DMS79 treated with DMSO at 0.1 percent for 48 hours (cell line): ENCODE measurements around the gene FOXP1.

Source experiments
- DNase-seq: peaks from one replicate; lab custom pipeline; 2025; lab: John Stamatoyannopoulos, UW

FOXP1 gene

DNA sequence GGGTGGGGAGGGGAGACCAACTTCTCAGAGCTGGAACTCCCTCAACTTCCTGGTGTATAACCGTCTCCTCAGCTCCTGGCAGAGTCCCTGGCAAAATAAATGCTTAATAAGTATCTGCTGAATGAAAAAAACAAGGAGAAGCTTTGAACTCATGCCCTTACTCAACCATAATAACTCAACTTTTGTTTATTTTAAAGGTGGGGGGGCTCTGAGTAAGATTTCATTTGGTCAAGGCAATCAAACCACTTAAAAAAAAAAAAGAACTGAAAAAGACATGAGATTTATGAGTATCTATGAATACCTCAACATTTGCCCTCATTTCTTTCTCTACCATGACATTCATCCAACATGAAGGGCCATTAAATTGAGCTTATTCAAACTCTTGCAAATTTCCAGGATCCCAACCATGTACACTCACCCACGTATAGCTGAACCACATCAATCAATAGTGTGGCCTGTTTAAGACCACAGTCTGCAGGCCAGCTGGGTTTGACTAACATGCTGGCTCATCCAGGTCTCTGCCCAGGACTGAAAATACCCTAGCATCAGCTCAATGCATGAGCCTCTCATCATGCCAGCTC is 157.9 kb downstream of the FOXP1 start:
- no peak for DNase-seq

DNA sequence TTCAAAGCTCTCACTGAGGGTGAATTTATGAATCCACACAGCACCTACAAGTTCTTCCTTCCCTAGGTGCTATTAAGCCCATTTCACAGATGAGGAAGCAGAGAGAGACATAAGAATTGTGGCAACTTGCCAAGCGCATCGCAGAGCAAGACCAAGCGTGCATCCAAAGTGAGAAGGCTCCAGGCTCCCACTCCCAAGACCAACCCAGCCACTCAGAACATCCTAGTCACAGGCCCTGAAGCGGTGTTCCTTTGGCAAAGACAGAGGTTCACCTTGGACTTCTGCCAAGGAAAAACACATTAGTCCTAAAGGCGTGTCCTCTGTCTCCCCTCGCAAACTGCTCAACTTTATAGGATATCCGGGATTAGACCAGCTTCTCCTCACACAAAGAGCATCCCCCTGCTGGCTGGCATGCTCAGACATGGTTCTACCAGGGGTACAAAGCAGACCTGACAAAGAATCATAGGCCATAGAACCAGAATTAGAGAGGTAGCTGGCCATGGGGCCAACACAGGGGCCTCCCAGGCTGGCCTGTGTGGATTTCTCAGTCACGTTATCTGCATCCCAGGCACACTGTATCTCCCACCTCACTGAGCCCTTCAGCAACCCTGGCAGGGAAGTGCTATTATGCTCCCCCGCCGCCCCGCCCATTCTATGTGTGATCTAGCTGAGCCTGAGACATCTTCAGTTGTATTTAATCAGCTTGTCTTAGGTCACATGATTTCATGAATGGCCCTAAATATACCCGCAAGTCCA is 160.2 kb downstream of the FOXP1 start:
- DNase-seq, result peak; percentile 34

DNA sequence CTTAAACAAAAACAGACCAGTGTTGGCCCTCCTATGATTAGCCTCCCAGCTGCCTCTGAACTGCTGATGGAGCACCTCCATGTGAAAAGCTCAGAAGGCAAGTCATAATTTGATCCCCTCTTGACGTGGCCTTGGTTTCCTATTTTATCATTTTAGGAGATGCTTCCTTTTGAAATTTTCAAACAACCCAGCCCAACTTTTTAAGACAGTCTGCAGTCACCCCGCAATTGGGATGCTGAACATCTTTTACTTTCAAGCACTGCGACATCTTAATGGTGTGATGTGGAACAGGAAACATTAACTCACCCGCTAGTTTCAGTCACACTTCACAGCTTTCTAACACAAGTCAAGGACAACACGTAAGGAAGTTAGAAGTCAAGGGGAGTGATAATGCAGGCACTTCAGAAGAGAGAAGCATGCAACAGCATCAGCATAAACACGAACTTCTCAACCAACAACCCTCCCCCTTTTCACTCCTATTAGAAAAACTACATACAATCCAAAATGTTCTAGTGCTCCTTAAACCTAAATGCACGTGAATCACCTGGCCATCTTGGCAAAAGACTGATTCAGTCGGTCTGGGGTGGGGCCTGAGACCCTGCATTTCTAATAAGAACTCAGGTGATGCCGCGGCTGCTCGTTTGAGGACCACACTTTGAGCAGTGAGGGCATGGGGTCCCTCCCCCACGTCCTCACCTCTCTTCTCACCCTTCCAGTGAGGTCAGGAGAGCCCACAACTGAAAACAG is 161.5 kb downstream of the FOXP1 start:
- no peak for DNase-seq

DNA sequence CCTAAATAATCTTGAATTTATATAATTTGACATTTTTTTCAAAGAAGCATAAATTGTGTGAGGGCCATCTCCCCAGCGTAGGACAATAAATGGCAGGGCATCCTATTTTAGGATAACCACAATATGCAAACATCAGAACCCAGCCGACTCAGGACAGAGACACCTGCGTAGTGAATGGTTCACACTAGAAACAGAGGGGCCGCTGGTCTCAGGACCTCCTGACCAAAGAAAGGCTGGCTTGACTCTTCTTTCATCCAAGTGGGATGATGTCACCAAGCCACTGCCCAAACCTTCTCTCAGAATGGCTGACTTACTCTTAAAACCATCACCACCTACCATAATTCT is 162.1 kb downstream of the FOXP1 start:
- no peak for DNase-seq

DNA sequence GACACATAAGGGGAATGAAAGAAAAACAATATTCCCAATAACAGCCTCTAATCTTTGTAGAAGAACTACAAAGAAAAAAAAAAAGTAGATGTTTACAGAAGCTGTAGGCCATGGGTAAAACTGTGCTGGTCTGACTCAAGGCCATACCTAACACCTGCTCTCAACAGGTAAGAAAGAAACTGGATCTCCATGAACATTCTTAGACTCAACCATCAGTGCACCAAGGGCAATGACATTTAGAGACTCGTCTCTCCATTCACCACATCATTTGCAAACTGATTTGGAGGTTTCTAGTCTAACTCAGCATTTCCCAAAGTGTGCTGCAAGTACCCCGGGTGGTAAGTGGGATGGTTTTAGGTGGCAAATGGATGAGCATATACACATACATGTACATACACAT is 164.2 kb downstream of the FOXP1 start:
- DNase-seq, result no peak

DNA sequence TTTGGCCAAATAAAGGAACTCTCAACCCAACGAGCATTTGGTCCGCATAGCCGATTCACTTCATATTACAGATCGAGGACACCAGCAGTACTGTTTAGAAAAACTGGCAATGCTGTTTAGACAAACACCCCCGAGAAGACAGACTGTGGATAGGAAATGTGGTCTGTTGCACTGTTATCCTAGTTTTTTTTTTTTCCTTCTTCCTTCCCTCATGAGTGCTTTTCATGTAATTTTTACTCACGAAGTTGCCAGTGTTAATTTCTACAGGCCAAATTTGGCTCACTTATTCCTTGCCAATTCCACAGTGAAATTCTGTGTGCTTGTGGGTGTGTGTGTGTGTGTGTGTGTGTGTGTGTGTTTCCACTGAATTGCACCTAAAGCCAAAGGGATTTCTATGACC is 165.7 kb downstream of the FOXP1 start:
- DNase-seq, result no peak

DNA sequence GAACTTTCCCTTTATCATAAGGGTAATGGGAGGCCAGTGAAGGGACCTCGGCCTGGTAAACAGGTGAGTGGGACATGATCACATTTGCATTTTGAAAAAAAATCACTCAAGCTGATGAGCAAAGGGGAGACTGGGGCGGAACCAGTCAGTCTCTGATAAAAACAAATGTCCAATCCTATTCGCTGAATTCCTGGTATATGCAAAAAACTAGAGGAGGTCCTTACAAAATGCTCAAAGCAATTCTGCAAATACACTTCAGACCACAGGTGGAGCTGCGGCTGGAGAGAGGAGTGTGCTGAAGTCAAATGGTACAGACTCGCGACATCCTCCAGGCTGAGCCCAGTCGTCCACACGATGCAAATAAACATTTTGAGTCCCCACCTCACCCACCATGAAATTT is 166.7 kb downstream of the FOXP1 start:
- no peak for DNase-seq

DNA sequence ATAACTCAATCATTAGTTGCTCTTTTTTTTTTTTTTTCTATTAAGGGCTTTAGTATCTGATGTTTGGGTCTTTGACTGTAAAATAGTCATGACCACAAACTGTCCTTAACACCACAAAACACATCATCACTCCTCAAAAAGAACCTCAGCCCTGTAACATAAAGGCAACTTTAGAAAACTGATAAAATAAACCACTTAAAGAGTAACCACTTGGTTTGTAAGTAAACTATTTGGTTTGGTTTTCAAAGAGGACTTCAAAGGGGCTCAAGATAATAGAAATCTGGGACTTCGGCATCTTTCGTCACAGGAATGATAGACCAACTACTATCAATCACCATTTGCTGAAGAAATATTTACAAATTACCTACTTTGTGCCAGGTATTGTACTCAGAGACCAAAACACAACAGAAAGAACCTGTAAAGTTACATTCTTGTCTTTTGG is 167.8 kb downstream of the FOXP1 start:
- DNase-seq, result no peak

DNA sequence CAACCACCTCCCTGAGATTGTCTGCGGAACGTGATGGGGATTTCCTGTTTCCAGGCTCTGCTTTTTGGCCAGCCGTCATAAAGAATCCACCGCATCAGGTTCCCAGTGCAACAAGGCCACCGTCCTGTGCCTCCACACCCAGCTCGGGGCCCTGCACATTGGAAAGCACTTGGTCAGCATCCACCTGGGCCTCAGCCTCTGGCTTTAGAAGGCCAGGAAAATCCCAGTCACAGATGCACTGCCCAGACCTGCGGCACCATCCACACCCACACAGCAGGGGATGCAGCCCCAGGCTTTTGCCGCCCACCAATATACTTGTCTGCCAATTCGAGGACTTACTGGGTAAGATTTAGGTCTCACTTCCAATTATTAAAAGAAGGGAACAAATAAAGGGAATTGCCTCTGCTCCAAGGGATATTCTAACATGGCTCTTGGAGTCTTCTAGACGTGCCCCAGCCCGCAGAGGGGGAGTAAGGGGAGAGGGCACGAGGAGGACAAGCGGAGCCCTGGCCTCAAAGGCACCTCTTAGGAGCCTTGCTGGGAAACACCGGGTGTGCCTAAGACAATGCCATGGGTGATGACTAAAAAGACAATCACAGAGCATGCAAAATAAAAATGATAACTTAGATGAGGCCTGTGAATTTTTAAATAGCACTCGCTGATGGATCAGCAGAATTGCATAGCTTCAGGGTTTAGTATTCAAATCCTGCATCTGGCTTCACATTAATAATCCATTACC is 169.2 kb downstream of the FOXP1 start:
- no peak for DNase-seq

DNA sequence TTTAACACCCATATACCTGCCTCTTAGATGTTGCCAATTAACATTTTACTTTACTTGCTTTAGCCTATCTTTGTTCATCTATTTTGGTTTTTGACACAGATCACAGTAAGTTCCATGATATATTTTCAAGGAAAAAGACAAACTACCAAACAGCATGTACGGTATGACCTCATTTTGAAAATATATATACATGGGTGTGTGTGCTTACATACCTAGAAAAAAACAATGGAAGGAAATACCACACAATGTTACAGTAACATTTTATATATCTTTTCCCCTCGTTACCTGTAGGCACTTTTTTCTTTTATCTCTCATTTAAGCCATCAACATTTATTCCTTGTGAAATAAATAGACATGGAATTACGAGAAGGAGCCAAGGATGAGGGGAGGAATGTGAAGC is 170.0 kb downstream of the FOXP1 start:
- DNase-seq, result no peak

DNA sequence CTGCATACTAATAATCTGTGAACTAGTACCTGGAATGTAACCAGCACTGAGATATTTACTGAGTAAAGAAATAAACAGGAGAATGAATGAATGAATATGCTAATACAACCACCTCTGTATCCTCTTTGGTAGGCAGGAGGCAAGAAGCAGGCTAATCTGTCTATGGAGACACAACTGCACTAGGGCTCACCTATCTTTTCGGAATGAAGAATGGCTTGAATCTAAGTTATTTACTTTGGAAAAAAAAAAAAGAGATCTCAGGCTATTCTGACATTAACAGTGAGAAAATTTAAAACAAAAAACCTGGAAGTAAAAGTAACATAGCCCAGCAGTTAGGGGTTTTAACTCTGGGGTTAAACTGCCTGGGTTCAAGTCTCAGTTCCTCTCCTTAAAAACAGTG is 174.2 kb downstream of the FOXP1 start:
- no peak for DNase-seq

DNA sequence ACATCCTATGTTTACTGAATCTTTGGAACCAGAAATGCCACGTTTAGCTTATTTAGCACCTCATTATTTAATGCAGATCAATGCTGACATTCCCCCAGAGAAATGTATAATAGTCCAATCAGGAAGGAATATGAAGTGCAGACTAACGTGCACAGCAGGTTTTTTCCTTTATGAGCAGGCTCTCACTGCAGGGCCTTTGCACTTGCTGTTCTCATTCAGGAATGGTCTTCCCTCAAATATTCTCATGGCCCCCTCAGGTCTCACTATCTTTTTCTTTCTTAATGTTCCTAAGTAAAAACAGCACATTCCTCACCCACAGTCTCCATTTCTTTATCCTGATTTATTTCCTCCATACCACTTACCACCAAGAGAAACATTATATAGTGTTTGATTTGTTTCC is 174.6 kb downstream of the FOXP1 start:
- no peak for DNase-seq

DNA sequence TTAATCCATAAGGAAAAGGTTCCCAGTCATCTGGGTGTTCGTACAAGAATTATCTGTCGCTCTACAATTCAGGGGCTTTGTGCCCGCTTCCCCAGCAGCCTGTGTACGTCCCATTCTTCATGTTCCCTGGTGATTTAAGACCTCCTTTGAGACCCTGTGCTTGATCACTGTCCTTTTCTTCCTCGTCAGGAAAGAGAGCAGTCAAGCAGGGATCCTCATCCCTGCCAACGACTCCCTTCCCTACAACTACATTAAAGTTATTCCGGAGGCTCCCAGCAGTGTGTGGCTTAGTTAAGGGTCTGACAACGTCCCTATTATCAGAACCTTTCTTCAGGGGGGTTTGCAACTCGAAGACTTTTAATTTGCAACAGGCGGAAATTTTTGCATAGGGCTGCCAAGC is 175.7 kb downstream of the FOXP1 start:
- no peak for DNase-seq

DNA sequence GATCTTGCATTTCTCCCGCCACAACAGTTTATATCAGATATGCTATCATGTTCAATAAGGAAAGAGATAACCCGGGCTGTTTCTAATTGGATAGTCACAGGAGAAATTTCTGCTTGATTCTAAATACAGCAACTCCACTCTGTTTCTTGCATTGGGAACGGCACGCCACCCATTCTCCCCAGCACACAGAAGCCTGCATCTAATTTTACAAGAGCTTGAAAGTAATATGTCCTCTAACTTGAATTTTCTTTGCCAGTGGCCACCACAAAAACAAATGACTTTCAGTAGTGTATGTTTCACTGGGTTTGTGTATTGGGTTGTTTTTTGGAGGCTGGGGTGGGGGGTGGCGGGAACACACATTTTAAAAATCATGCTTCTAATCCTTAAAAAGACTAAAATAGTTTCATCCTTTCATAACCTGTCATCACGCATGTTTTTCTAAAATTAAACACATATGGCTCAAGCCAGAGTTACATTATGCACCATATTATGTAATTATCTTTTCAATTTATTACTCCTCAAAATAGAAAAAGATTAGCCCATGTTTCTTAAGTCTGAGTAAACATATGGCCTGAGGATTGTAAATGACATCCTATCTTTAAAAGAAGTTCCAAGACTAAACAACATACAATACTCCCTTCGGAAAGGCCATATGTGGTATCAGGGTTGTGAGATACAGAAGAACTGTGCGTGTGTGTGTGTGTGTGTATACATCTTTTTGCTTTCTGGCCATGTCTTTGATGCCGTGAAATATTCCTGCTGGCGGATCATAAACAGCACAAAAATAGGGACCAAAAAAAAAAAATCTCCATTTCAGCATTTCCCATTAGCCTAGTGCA is 176.3 kb downstream of the FOXP1 start:
- DNase-seq, result no peak

DNA sequence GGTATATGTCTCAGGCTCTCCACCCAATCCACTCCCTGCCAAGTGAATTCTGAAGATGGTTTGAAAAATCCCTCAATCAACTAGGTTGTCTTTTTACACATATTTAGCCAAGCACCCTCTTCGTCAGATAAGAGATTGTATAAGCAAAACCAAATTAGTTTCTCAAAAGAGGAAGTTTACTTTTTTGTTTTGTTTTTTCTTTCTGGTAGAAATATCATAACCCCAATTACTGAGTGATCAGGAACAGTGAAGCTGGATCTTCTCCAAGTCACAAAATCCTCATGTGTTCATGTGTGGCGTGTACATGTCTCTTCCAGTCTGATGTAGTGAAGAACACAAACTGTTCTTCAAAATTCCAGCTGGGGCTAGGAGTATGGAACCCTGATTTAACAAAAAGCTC is 180.6 kb downstream of the FOXP1 start:
- DNase-seq, result no peak

DNA sequence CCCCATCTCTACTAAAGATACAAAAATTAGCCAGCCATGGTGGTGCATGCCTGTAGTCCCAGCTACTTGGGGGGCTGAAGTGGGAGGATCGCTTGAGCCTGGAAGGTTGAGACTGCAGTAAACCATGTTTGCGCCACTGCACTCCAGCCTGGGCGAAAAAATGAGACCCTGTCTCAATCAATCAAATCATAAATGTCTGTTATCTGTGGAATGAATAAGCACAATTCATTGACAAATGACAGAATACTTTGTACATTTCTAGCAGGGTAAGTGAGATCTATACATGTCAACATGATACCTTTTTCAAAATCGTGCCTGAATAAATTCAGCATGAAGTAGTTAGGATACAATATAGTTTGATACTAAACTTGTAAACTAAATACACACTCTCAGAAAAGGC is 181.2 kb downstream of the FOXP1 start:
- DNase-seq, result no peak

DNA sequence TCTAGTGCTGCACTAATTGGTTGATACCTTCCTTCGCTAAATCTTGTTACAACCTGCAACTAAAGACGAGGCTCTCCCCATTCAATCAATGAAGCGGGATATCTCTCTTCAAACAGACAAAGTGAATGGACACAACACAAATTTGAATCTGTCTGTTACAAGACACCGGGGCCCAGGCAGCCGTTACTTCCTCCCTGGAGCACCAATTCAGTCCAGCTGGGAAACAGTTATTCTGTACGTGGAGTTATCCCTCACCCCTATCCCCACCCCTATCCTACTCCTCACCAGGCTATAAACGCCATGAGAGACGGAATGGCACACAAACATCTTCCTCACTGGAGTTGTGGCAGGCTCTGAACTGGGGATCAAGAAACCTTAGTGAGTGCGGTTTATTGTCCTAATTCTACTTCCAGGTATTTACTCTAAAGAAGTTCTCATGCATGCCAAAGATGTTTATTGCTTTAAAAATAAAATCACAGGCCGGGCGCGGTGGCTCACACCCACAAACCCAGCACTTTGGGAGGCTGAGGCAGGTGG is 181.8 kb downstream of the FOXP1 start:
- no peak for DNase-seq

DNA sequence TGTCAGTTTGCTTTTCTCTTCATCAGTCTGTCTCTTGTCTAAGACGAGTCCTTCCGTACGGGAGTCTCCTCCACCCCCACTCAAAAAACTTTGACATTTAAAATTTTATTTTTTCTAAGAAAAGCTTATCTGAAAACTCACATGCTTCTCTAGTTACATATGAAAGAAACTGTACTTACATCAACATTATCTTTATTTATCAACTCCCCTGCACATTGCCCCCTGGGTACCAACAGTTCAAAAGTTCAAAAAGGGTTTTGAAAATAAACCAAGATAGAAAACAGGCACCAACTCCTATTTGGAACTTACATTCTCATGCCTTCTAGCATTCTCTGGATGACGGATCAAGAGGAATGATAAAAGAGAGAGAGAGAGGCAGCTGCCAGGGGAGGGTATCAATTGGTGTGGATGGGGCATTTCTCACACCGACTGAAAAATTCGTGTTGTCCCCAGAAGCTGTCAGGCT is 182.5 kb downstream of the FOXP1 start:
- no peak for DNase-seq

DNA sequence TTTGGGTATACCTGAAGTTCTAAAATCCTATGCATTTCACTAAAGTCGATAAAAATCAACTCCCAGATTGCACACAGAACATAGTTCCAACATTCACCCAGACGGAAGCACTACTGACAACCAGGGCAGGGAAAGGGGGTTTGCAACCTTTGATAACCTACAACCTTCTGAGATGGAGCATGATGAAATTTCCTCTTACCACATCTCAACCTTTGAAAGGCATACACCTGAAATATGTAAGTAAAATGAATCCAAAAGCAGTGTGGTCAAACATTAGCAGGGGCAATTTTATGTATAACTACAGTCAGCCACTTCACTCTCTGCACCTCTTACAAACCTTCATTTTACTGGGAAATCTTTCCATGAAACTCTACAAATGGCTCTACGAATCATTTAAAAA is 184.1 kb downstream of the FOXP1 start:
- DNase-seq, result no peak

DNA sequence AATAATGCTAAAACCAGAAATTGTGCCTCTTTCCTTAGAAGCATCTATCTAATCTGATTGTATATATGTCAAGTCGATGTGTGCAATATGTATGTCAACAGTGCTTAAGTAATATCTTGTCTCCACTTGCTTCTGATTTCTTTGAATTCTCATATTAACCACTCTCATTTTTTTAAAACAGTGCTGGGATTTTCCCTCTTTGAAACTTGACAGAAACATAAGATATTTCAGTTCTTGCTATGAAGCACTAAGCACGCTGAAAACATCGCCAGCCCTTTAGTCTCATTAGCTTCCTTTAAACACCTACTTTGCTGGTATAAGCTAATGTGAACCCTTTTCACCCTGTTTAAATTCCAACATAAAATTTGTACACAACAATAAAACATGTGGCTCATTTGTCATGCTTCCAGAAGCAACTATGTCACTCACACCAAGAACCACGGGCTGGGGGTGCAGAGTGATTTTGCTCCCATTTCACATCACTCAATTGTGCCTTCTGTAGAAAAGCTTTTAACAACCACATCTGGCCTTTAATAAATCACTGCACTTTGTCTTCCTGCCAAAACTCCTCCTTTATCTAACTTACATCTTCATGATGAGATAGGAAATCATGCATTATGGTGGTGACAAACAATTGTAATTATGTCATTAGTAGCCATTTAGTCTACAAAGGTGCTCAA is 185.2 kb downstream of the FOXP1 start:
- DNase-seq, result no peak

DNA sequence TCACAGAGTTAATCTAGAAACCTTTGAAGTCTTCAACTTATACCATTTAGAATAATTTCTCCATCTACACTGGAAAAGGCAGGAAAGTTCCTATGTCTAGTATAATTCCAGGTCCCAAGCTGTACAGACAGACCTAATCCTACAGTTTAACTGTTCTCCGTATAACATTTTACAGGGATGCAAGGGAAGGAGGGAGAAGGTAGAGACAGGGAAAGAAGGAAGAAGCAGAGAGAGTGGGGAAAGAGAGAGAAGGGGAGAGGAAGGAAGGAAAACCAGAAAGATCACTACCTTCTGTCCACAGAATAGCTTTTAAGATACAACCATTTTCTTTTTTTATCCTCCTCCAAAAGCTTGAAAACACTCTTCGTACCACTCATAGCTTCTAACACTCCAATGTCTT is 185.8 kb downstream of the FOXP1 start:
- no peak for DNase-seq
